OCI-LY1 (cell line): Measurements from ENCODE around the gene TSPAN6.

Experiments used
- CTCF ChIP-seq: fragments of 200-600 bp; sonication (generic), shearing (Covaris generic); IDR thresholded peaks from 2 replicates; pipeline ENCODE4 v1.5.1; 2017; ENCODE audit warnings: mild to moderate bottlenecking, antibody characterized with exemption, low read length, moderate library complexity, mixed read lengths
- EZH2 ChIP-seq: fragments of 200-600 bp; sonication (generic), shearing (Covaris generic); IDR thresholded peaks from 2 replicates; pipeline ENCODE4 v1.8.0; 2017; ENCODE audit warnings: borderline replicate concordance, mixed run types, mild to moderate bottlenecking, antibody characterized with exemption, low read length, moderate library complexity, mixed read lengths

GRCh38 chrX:100643212-100643611, 6.6 kb upstream of the TSPAN6 start:
- TF ChIP-seq EZH2 = no peak
- TF ChIP-seq CTCF = no peak
